ENCODE measurements around the gene CRABP1. TPM values are rescaled to one million over a fixed set of nuclear protein-coding genes. Genes with fewer than 3 reads are reported as not detected.

The CRABP1 gene
- total RNA-seq, 1 experiment from 2014 or later = 444 TPM

GRCh38 chr15:78322243-78322642 lies 17.9 kb upstream of the CRABP1 start:
- no peak for DNase-seq (ENCODE audit: low spot score)
- ATAC-seq = peak; percentile 34
- Mint-ChIP-seq H3K4me3 (no peak overlapping the region; the same call in 1 of the 2 replicates), H3K36me3 (no peaks in the 10 kb centered on the region), H3K27me3 (ENCODE audit: low read depth) (no peaks in the 10 kb centered on the region), H3K27ac (peak overlapping the region; percentile 54), H3K4me1 (peaks cover 41% of the 10 kb centered on the region), H3K9me3 (no peaks in the 10 kb centered on the region)
- POLR2A ChIA-PET = no interaction called here
- CTCF ChIA-PET = interaction anchor here (0.6 to 2.5 kb wide), 9 partner anchors 10 to 505 kb away, joined by 3 to 13 read pairs (median 4); partner anchors contain the start of gene CRABP1
- TF ChIP-seq TP53 (CRISPR knock-in tag; IDR thresholded peaks at IDR 0.05) (0 out of 2 replicates have a peak, but pooled peaks have one; percentile 59), NR2C2 (CRISPR knock-in tag; IDR thresholded peaks at IDR 0.05) (no peak), GTF2I (CRISPR knock-in tag; conservative IDR thresholded peaks at IDR 0.05) (no peak), E2F5 (CRISPR knock-in tag; IDR thresholded peaks at IDR 0.05) (no peak), JUN (CRISPR knock-in tag; IDR thresholded peaks at IDR 0.05) (no peak), ZNF281 (CRISPR knock-in tag; IDR thresholded peaks at IDR 0.05) (0 out of 2 replicates have a peak, but pooled peaks have one; percentile 44), RORB (CRISPR knock-in tag; IDR thresholded peaks at IDR 0.05) (no peak), FOXP4 (CRISPR knock-in tag; IDR thresholded peaks at IDR 0.05) (no peak; the same call in 1 of the 2 replicates), ZMAT4 (CRISPR knock-in tag; IDR thresholded peaks at IDR 0.05) (no peak), ELF4 (CRISPR knock-in tag; IDR thresholded peaks at IDR 0.05; ENCODE audit: low read depth) (no peak), NR1H2 (CRISPR knock-in tag; IDR thresholded peaks at IDR 0.05) (no peak), SMAD4 (CRISPR knock-in tag; IDR thresholded peaks at IDR 0.05) (no peak), TCF7 (CRISPR knock-in tag; IDR thresholded peaks at IDR 0.05; ENCODE audit: low read depth) (no peak)

- CTCF ChIA-PET = interaction anchor here (0.6 to 2.5 kb wide), 12 partner anchors 11 to 505 kb away, joined by 3 to 13 read pairs (median 3); partner anchors contain the start of gene CRABP1
- no peak overlapping the region for H3K4me3 Mint-ChIP-seq
- no peak overlapping the region for H3K27ac Mint-ChIP-seq
- TF ChIP-seq HMGA2 (CRISPR knock-in tag; IDR thresholded peaks at IDR 0.05) = no peak
- TF ChIP-seq ATF1 (CRISPR knock-in tag; IDR thresholded peaks at IDR 0.05) = no peak
- TF ChIP-seq CREB1 (CRISPR knock-in tag; IDR thresholded peaks at IDR 0.05) = no peak
- no peak for TF ChIP-seq STAT6 (CRISPR knock-in tag; conservative IDR thresholded peaks at IDR 0.05; ENCODE audit: low read depth)
- no peak for TF ChIP-seq SMAD3 (CRISPR knock-in tag; IDR thresholded peaks at IDR 0.05; ENCODE audit: borderline replicate concordance)
- no peak for TF ChIP-seq PREB (CRISPR knock-in tag; IDR thresholded peaks at IDR 0.05; ENCODE audit: borderline replicate concordance)
- TF ChIP-seq ZNF396 (CRISPR knock-in tag; IDR thresholded peaks at IDR 0.05; ENCODE audit: borderline replicate concordance) = no peak
- no peak for TF ChIP-seq E2F5 (CRISPR knock-in tag; IDR thresholded peaks at IDR 0.05)
- no peak for TF ChIP-seq NR3C1 (CRISPR knock-in tag; conservative IDR thresholded peaks at IDR 0.05; ENCODE audit: low read depth)
- no peak for TF ChIP-seq ZNF138 (CRISPR knock-in tag; conservative IDR thresholded peaks at IDR 0.05)
These were observed 17.2 kb upstream of the CRABP1 start for GRCh38 chr15:78322724-78323521.

More at GRCh38 chr15:78322724-78323521, 17.2 kb upstream of the CRABP1 start:
- no peaks in the 10 kb centered on the region for H3K9me3 Mint-ChIP-seq
- H3K27me3 Mint-ChIP-seq (ENCODE audit: low read depth) = no peaks in the 10 kb centered on the region
- peak; percentile 8 for ATAC-seq
- H3K4me1 Mint-ChIP-seq = peaks cover 36% of the 10 kb centered on the region
- no peaks in the 10 kb centered on the region for H3K36me3 Mint-ChIP-seq
- POLR2A ChIA-PET = interaction anchor here (0.5 kb wide), 1 partner anchor 478 kb away, joined by 5 read pairs; no protein-coding TSS in a partner anchor
- DNase-seq (ENCODE audit: low spot score) = no peak
